Karpas-422 (cell line): ENCODE data around the gene SRPK2. TPM values are rescaled to one million over a fixed set of nuclear protein-coding genes. Genes with fewer than 3 reads are reported as not detected.
"Not testable (repeated sequence)": the region's sequence is repeated elsewhere in the genome, so short reads cannot be mapped to it uniquely, and the experiment has no call there.

ENCODE experiments used
- DNase-seq: peaks from one replicate; pipeline ENCODE4 v3.0.0-alpha.2; 2015
- H2AFZ ChIP-seq: fragments of 200-600 bp; sonication (generic); 2 replicates; pipeline ENCODE4 v1.6.1; 2014; ENCODE audit warnings: antibody characterized with exemption, low read length, mixed read lengths
- H3K27ac ChIP-seq: fragments of 200-600 bp; sonication (generic); 2 replicates; pipeline ENCODE4 v1.5.1; 2014; ENCODE audit warnings: mild to moderate bottlenecking, low read length, moderate library complexity
- H3K27me3 ChIP-seq: fragments of 200-600 bp; sonication (generic); 2 replicates; pipeline ENCODE4 v1.6.1; 2014; ENCODE audit warnings: low read length, mixed read lengths
- H3K36me3 ChIP-seq: fragments of 200-600 bp; sonication (generic); 2 replicates; pipeline ENCODE4 v1.6.1; 2014; ENCODE audit warnings: low read length, mixed read lengths; ENCODE audit not compliant: insufficient read depth
- H3K4me1 ChIP-seq: fragments of 200-600 bp; sonication (generic); 2 replicates; pipeline ENCODE4 v1.6.1; 2014; ENCODE audit warnings: mild to moderate bottlenecking, low read length, mixed read lengths
- H3K4me2 ChIP-seq: fragments of 200-600 bp; sonication (generic); 2 replicates; pipeline ENCODE4 v1.6.1; 2014; ENCODE audit warnings: low read length, low read depth, mild to moderate bottlenecking; ENCODE audit not compliant: poor library complexity, severe bottlenecking
- H3K4me3 ChIP-seq: fragments of 200-600 bp; sonication (generic); 2 replicates; pipeline ENCODE4 v1.5.1; 2014; ENCODE audit warnings: mild to moderate bottlenecking, antibody characterized with exemption, low read length, mixed read lengths
- H3K79me2 ChIP-seq: fragments of 200-600 bp; sonication (generic); 2 replicates; pipeline ENCODE4 v1.6.1; 2014; ENCODE audit warnings: mild to moderate bottlenecking, low read length, mixed read lengths
- H3K9ac ChIP-seq: fragments of 200-600 bp; sonication (generic); 2 replicates; pipeline ENCODE4 v1.6.0; 2014; ENCODE audit warnings: low read length
- H3K9me2 ChIP-seq: fragments of 200-600 bp; sonication (generic), shearing (Covaris generic); replicated peaks from 2 replicates; pipeline ENCODE4 v1.6.0; 2014; ENCODE audit warnings: mild to moderate bottlenecking, low read length, moderate library complexity; ENCODE audit not compliant: insufficient read depth
- H3K9me3 ChIP-seq: fragments of 300-700, 200-600 bp; sonication (generic); 2 replicates; pipeline ENCODE4 v1.6.1; 2014; ENCODE audit warnings: low read length, mixed read lengths
- H4K20me1 ChIP-seq: fragments of 200-600 bp; sonication (generic); 2 replicates; pipeline ENCODE4 v1.6.1; 2014; ENCODE audit warnings: mild to moderate bottlenecking, antibody characterized with exemption, low read length, low read depth; ENCODE audit not compliant: insufficient read depth
- total RNA-seq: library from RNA; depleted of rRNA; stranded (reverse); fragments of >200 nt; shearing (Covaris generic); gene quantifications from 2 replicates; pipeline ENCODE4 v1.2.3, GENCODE V29; 2014; ENCODE audit warnings: low replicate concordance

SRPK2 gene
- total RNA-seq, 1 experiment from 2014 or later, result 9.0 TPM

DNA sequence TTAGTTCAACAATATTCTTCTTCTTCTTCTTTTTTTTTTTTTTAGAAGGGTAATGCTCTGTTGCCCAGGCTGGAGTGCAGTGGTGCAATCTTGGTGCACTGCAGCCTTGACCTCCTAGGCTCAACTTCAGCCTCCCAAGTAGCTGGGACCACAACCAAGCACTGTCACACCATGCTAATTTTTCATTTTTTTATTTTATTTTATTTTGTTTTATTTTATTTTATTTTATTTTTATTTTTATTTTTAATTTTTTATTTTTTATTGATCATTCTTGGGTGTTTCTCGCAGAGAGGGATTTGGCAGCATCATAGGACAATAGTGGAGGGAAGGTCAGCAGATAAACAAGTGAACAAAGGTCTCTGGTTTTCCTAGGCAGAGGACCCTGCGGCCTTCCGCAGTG, 21.1 kb upstream of the SRPK2 start:
- H3K79me2 ChIP-seq, H3K9ac ChIP-seq, H3K27ac ChIP-seq, H3K4me3 ChIP-seq, H3K4me2 ChIP-seq, H2AFZ ChIP-seq, DNase-seq, H4K20me1 ChIP-seq, H3K27me3 ChIP-seq, H3K9me2 ChIP-seq, H3K4me1 ChIP-seq, H3K9me3 ChIP-seq, H3K36me3 ChIP-seq: not testable (repeated sequence)

DNA sequence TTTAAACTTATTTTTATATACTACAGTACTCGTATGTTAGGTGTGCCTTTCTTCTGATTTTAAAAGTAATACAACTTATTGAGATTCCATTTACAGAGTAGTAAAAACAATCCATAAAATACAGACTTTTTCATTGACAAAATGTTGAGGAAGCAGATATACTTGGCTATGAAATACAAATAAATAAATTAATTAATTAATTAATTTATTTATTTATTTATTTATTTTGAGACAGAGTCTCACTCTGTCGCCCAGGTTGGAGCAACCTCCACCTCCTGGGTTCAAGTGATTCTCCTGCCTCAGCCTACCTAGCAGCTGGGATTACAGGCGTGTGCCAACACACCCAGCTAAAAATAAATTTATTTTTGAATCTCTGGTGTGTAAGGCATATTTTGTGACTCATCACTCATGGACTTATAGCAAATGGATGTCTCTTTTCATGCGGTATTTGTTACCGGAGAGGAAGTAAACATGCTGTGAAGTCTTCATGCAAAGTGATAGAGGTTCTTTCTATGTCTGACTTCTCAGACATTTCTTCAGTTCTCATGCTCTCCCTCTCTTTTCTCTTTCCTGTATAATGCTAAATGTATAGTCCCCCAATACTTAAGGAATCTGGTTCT, 20.2 kb upstream of the SRPK2 start:
- no peak for DNase-seq

DNA sequence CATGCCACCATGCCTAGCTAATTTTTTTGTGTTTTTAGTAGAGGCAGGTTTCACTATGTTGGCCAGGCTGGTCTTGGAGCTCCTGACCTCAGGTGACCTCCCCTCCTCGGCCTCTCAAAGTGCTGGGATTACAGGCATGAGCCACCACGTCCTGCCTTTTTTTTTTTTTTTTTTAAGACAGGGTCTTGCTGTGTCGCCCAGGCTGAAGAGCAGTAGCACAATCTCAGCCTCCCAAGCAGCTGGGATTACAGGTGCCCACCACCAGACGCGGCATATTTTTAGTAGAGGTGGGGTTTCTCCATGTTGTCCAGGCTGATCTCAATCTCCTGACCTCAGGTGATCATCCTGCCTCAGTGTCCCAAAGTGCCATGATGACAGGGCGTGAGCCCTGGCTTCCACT, 14.4 kb upstream of the SRPK2 start:
- H3K9me2 ChIP-seq, result no peaks in the 10 kb centered on the region
- H3K9ac ChIP-seq, result no peak overlapping the region
- no peaks in the 10 kb centered on the region for H3K27me3 ChIP-seq
- H3K4me3 ChIP-seq, result no peak overlapping the region
- no peaks in the 10 kb centered on the region for H3K9me3 ChIP-seq
- DNase-seq, result no peak
- no peaks in the 10 kb centered on the region for H4K20me1 ChIP-seq
- H3K36me3 ChIP-seq, result no peaks in the 10 kb centered on the region
- H3K27ac ChIP-seq, result no peak overlapping the region
- H3K79me2 ChIP-seq, result no peaks in the 10 kb centered on the region
- H3K4me2 ChIP-seq, result no peak overlapping the region
- H2AFZ ChIP-seq, result no peak overlapping the region
- H3K4me1 ChIP-seq, result no peaks in the 10 kb centered on the region; the same call in 1 of the 2 replicates

More for the DNA sequence above, 20.2 kb upstream of the SRPK2 start:
- H4K20me1 ChIP-seq, result no peaks in the 10 kb centered on the region
- no peaks in the 10 kb centered on the region for H3K36me3 ChIP-seq
- H3K4me2 ChIP-seq, result no peak overlapping the region
- H2AFZ ChIP-seq, result no peak overlapping the region
- H3K9ac ChIP-seq, result no peak overlapping the region
- no peaks in the 10 kb centered on the region for H3K9me3 ChIP-seq
- H3K27ac ChIP-seq, result no peak overlapping the region
- H3K4me1 ChIP-seq, result no peaks in the 10 kb centered on the region
- H3K4me3 ChIP-seq, result no peak overlapping the region
- no peaks in the 10 kb centered on the region for H3K79me2 ChIP-seq
- H3K27me3 ChIP-seq, result no peaks in the 10 kb centered on the region
- H3K9me2 ChIP-seq, result no peaks in the 10 kb centered on the region

DNA sequence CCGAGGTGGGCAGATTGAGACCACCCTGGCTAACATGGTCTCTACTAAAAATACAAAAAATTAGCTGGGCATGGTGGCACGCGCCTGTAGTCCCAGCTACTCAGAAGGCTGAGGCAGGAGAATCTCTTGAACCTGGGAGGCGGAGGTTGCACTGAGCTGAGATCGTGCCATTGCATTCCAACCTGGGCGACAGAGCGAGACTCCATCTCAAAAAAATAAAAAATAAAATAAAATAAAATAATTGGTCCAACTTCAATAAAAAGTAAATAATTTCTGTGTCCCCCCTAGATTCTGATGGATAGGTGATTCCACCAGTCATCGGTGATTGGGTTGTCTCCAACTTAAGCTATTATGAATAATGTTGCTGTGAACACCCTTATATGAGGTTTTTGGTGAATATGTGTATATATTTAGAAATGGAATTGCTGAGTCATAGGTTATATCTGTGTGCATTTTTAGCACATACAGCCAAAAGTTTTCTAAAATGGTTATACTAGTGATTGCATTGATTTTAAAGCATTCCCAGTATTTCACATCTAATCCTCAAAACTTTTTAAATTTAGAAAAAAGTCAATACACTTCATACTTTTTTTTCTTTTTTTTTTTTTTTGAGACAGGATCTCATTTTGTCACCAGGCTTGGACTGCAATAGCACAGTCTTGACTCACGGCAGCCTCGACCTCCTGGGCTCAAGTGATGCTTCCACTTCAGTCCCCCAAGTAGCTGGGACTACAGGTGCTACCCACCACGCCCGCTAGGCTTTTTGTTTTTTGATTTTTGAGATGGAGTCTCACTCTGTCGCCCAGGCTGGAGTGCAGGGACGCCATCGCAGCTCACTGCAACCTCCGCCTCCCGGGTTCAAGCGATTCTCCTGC, 13.7 kb upstream of the SRPK2 start:
- H3K4me2 ChIP-seq, result no peak overlapping the region
- H4K20me1 ChIP-seq, result no peaks in the 10 kb centered on the region
- H3K4me3 ChIP-seq, result no peak overlapping the region
- H3K9me3 ChIP-seq, result no peaks in the 10 kb centered on the region
- H3K9me2 ChIP-seq, result no peaks in the 10 kb centered on the region
- H3K27me3 ChIP-seq, result no peaks in the 10 kb centered on the region
- no peak for DNase-seq
- no peaks in the 10 kb centered on the region; the same call in 1 of the 2 replicates for H3K4me1 ChIP-seq
- no peak overlapping the region for H3K9ac ChIP-seq
- H3K36me3 ChIP-seq, result no peaks in the 10 kb centered on the region
- no peak overlapping the region for H3K27ac ChIP-seq
- H2AFZ ChIP-seq, result no peak overlapping the region
- no peaks in the 10 kb centered on the region for H3K79me2 ChIP-seq

GRCh38 chr7:105399043-105399725, 10.5 kb upstream of the SRPK2 start:
- DNase-seq, result peak; percentile 49
- Histone ChIP-seq H3K4me1 (no peaks in the 10 kb centered on the region; the same call in 1 of the 2 replicates), H3K9ac (no peak overlapping the region), H3K27me3 (no peaks in the 10 kb centered on the region), H3K36me3 (no peaks in the 10 kb centered on the region), H2AFZ (no peak overlapping the region), H3K4me3 (no peak overlapping the region), H3K27ac (no peak overlapping the region), H4K20me1 (no peaks in the 10 kb centered on the region), H3K9me3 (no peaks in the 10 kb centered on the region), H3K4me2 (no peak overlapping the region), H3K9me2 (no peaks in the 10 kb centered on the region), H3K79me2 (no peaks in the 10 kb centered on the region)

DNA sequence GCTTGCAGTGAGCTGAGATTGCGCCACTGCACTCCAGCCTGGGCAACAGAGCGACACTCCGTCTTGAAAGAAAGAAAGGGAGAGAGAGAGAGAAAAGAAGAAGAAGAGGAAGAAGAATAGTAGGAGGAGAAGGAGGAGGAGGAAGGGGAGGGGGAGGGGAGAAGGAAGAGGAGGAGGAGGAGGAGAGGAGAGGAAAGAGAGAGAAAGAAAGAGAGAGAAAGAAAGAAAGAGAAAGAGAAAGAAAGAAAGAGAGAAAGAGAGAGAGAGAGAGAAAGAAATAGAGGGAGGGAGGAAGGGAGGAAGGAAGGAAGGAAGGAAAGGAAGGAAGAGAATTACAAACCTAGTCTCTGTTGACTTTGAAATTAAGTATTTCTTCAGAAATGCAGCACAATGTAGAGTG, 7.8 kb upstream of the SRPK2 start:
- H3K9ac ChIP-seq, result no peak overlapping the region
- H3K4me1 ChIP-seq, result no peaks in the 10 kb centered on the region
- H3K4me3 ChIP-seq, result no peak overlapping the region
- no peaks in the 10 kb centered on the region for H3K9me2 ChIP-seq
- H3K27ac ChIP-seq, result no peak overlapping the region
- H3K27me3 ChIP-seq, result no peaks in the 10 kb centered on the region
- no peaks in the 10 kb centered on the region for H4K20me1 ChIP-seq
- no peaks in the 10 kb centered on the region for H3K79me2 ChIP-seq
- H2AFZ ChIP-seq, result no peak overlapping the region
- no peaks in the 10 kb centered on the region for H3K9me3 ChIP-seq
- no peak overlapping the region for H3K4me2 ChIP-seq
- DNase-seq, result no peak
- no peaks in the 10 kb centered on the region for H3K36me3 ChIP-seq

- no peak for DNase-seq
- no peak overlapping the region for H3K9ac ChIP-seq
- H3K4me1 ChIP-seq, result peaks cover 8% of the 10 kb centered on the region
- H3K4me3 ChIP-seq, result no peak overlapping the region
- H4K20me1 ChIP-seq, result no peaks in the 10 kb centered on the region
- H3K27ac ChIP-seq, result no peak overlapping the region
- H2AFZ ChIP-seq, result no peak overlapping the region
- no peaks in the 10 kb centered on the region for H3K9me3 ChIP-seq
- H3K27me3 ChIP-seq, result no peaks in the 10 kb centered on the region
- H3K4me2 ChIP-seq, result no peak overlapping the region
- no peaks in the 10 kb centered on the region for H3K79me2 ChIP-seq
- H3K9me2 ChIP-seq, result no peaks in the 10 kb centered on the region
- H3K36me3 ChIP-seq, result no peaks in the 10 kb centered on the region
Observed at GRCh38 chr7:105391429-105391828, 2.7 kb upstream of the SRPK2 start.

DNA sequence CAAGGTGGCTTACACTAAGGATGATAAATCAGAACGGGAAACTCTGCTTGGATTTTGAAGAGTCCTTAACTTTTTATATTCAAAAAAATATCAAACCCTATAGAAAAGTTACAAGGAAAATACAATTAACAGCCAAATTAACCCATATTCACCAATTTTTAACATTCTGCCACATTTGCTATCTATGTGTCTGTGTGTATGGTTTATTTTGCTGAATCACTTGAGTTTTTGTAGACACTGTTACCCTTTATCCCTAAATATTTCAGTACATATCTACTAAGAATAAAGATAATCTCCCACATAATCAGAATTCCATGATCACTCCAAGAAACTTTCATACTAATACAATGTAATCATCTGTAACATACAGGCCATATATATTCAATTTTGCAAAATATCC, 1.2 kb upstream of the SRPK2 start:
- Histone ChIP-seq H3K4me2 (no peak overlapping the region), H3K79me2 (no peaks in the 10 kb centered on the region), H3K9me2 (no peaks in the 10 kb centered on the region), H3K9me3 (no peaks in the 10 kb centered on the region), H3K27me3 (no peaks in the 10 kb centered on the region), H2AFZ (no peak overlapping the region), H3K4me3 (no peak overlapping the region), H3K27ac (no peak overlapping the region), H4K20me1 (no peaks in the 10 kb centered on the region), H3K9ac (no peak overlapping the region), H3K36me3 (no peaks in the 10 kb centered on the region), H3K4me1 (peaks cover 8% of the 10 kb centered on the region)
- no peak for DNase-seq
